OCI-LY1 (cell line): ENCODE data around the gene CYP3A4.

ENCODE experiments used
- EZH2 ChIP-seq: fragments of 200-600 bp; sonication (generic), shearing (Covaris generic); IDR thresholded peaks from 2 replicates; pipeline ENCODE4 v1.8.0; 2017; ENCODE audit warnings: borderline replicate concordance, mixed run types, mild to moderate bottlenecking, antibody characterized with exemption, low read length, moderate library complexity, mixed read lengths
- TF ChIP-seq, protein P1 (sequence below): fragments of 200-600 bp; sonication (generic), shearing (Covaris generic); IDR thresholded peaks from 2 replicates; pipeline ENCODE4 v1.5.1; 2017; ENCODE audit warnings: mild to moderate bottlenecking, antibody characterized with exemption, low read length, moderate library complexity, mixed read lengths

GRCh38 chr7:99793443-99793842 is 9.5 kb upstream of the CYP3A4 start:
- TF ChIP-seq, protein P1, sequence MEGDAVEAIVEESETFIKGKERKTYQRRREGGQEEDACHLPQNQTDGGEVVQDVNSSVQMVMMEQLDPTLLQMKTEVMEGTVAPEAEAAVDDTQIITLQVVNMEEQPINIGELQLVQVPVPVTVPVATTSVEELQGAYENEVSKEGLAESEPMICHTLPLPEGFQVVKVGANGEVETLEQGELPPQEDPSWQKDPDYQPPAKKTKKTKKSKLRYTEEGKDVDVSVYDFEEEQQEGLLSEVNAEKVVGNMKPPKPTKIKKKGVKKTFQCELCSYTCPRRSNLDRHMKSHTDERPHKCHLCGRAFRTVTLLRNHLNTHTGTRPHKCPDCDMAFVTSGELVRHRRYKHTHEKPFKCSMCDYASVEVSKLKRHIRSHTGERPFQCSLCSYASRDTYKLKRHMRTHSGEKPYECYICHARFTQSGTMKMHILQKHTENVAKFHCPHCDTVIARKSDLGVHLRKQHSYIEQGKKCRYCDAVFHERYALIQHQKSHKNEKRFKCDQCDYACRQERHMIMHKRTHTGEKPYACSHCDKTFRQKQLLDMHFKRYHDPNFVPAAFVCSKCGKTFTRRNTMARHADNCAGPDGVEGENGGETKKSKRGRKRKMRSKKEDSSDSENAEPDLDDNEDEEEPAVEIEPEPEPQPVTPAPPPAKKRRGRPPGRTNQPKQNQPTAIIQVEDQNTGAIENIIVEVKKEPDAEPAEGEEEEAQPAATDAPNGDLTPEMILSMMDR = no peak
- no peak for TF ChIP-seq EZH2
